Measurements from ENCODE around the gene HEYL.

Gene HEYL

DNA sequence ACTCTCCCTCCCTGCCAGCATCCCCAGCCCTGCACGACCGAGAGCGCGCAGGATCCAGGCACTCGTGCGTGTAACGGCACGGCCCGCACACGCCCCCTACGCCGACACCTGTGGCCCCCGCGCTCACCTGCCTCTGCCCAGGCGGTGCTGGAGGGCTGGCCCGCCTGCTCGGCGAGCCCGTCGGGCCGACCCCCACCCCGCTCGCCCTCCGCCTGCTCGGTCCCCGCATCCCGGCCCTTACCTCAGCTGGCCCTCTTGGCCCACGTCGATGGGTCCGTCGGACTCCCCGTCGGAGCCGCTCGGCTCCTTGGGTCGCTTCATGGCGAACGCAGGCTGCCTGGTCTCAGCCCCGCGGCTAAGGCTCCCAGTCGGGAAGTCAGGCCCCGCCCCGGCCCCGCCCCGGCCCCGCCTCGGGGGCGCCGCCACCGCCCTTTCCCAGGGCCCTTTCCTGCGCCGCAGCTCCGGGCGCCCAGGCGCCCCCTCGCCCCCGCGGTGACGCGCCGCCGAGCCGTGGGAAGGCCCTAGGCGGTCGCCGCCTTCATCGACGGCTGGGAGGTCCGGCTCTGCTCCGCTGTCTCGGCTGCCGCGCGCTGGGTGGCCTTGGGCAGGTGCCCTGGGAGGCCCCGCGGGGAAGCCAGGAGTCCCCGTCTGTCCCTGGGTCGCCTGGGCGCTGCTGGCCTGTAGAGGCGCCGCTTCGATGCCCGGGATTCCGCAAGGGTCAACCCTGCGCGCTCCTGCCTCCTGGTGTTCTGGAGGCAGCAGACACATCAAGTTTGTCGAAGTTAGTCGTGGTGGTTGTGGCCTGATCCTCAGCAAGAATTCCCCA is at the start of gene HEYL:
Gene HEYL (minus strand): TSS at position 339 of the 826 bp plus-strand sequence. CDS start 18 bp downstream, at position 321.
- no peak for FAIRE-seq

DNA sequence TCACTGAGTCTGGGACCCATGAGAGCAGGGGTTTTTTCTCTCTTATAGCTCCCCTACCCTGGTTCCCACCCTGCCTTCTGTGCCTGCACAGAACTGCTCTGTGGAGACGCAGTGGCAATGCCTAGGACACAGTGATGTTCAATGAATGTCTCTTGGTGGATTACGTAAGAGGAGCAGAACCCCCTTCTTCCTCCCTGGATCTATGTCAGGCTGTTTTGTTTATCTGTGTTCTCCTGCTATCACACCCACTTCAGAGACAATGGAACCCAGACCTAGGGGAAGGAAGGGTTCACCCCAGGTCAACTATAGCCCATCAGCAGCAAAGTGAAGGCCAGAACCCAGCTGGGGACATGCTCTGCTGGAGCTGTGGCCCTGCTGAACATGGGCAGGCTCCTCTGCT is 49.8 kb upstream of the HEYL start:
- no peak for FAIRE-seq

DNA sequence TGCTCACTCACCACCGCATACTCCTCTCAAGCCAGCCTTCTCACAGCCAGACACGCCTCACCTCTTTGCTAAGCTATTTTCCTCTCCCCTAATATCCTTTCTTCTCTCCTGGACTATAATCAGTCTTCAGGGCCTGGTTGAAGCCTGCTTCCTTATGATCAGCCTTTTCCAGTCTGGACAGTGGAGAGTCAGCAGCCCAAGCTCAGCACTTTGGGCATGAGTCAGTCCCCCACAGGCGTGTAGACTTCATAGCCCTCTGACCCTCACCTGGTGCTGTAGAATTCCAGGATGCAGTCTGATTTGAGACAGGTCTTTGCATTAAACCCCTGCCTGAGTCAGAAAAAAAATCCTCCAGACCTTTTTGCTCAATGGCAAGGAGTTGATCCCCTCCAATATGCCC is 49.3 kb upstream of the HEYL start:
- no peak for FAIRE-seq

DNA sequence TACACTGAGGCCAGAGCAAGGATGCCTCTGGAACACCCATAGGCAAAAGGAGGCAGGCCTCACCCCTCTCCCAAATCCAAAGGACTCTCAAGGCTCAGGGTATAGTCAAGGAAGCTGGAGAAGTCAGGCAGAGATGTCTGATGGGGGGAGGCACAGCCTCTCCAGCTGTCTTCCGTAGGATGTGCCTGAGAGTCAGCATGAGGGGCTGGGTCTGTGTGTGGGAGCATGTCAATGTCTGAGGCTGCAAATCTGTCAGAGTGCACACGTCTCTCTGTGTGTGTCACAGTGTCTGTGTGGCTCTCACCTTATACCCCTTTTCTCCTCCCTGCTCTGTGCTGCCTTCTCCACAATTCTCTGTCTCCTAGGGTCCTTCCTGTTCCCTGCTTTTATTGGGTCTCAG is 47.8 kb upstream of the HEYL start:
- FAIRE-seq: no peak

DNA sequence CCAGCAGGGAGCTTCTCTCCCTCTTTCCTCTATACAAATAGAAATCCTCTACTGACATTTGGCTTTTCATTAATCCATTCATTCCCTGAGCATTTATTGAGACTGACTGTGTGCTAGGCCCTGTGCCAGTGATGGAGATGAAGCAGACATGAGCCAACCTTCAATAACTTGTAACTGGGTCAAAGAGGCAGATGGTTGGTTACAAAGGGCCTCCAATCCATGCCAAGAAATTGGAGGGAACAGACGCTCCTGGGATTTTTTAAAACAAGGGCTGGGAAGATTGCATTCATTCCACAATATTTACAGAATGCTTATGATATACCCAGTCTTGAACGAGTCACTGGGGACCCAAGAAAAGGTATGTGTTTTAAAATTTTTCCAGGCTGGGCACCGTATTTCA is 45.6 kb upstream of the HEYL start:
- FAIRE-seq: no peak

DNA sequence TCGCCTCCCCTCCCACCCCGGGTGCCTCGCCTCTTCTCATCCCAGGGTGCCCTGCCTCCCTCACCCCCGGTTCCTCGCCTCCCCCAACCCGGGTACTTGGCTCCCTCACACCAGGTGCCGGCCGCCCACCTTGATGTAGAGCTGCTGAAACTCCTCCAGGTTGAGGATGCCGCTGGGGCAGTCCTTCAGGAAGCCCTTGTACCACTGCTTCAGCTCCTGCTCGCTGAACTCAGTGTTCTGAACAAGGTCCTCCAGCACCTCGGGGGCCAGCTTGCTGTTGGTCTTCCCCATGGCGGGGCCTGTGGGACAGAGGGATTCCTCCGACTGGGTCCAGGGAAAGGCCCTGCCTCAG is 44.8 kb upstream of the HEYL start:
- FAIRE-seq: no peak

DNA sequence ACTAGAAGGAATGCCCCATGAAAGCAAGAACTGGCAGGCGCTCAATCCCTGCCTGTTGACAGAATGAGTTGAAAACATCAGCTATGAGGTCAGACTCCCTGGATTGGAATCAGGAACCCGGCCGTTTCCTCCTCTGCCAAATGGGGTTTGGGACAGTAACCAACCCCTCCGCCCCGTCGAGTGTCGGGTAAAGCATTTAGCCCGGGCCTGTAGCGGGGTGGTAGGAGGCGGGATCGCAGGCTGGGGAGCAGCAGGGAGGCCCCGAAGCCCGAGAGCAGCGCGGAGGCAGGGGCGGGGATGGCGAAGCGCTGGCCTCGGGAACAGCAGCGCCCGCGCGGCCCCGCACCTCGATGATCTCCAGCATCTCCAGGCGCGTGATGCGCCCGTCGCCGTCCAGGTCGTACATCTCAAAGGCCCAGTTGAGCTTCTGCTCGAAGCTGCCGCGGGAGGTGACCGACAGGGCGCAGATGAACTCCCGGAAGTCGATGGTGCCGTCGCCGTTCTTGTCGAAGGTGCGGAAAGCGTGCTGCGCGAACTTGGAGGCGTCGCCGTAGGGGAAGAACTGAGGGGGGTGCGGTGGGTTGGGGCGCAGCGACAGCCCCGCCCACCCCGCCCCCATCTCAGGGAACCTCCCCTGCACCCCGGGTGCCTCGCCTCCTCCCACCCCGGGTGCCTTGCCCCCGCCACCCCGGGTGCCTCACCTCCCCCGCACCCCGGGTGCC is 44.3 kb upstream of the HEYL start:
- FAIRE-seq: no peak

DNA sequence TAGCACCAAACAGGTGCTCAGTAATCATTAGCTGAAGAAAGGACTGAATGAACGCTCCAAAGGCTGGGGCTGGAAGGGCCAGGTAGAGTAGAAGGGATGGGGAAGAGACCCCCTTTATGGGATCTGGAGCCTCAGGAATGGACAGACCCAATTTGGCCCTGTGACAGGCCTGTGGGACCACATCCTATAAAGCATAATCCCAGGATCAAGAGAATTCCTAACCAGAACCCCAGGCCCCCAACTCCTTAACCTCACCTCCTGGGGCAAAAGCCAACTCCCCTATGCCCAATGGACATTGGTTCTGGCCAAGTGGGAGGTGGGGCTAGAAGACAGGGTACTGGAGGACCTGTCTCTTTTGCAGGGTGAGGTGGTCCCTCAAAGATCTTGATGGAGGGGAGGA is 42.6 kb upstream of the HEYL start:
- no peak for FAIRE-seq

DNA sequence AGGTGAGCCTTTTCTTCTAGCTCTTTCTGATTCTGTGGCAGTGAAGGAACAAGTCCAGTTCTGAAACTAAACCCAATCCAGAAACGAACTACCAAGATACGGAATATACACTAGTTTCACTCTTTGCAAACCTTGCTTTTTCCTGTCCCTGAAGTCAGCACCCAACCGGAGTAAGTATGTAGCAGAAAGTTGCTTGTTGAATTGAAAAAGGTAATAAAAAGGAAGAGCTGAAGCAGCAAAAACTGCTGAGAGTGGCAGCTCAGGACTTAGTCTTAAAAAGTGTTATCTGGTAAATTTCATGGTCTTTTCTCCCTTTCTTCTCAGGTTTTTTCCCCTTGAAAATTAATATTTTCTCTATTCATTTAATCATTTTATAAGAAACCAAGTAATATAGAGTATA is 41.9 kb upstream of the HEYL start:
- FAIRE-seq: no peak

DNA sequence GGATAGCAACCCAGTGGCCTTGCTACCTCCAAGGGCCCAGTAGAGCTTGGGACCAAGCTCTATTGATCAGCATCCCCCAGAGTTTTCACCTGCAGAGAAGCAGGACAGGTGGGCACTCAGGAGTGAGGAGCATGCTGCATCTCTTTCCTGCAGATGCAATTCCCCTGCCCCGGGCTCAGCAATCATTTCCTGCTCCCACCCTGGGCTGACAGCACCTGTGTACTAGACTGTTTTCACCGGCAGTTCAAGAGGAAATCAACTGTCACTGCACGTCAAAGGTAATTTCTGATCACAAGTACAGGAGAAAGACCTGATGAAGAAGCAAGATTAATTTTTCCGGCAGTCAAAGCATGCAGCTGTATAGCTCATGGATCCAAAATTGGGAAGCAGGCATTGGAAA is 41.3 kb upstream of the HEYL start:
- FAIRE-seq: no peak

DNA sequence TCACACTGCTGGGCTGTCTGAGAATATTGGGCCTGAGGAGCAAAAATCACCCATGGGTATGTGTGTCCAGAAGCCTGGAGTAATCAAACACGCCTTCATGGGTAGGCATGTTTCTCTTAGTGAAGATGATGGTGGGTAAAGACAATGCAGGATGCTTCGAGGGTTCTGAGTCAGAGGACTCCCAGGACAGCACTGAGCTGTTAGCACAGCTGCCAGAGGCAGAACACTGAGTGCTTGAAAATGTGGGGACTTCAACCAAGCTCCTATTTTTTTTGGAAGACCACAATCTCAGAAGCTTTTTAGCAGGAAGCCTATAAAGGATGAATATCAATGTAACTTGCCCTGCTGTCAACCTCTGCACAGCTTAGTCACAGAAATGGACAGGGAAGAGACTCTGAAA is 40.4 kb upstream of the HEYL start:
- no peak for FAIRE-seq

DNA sequence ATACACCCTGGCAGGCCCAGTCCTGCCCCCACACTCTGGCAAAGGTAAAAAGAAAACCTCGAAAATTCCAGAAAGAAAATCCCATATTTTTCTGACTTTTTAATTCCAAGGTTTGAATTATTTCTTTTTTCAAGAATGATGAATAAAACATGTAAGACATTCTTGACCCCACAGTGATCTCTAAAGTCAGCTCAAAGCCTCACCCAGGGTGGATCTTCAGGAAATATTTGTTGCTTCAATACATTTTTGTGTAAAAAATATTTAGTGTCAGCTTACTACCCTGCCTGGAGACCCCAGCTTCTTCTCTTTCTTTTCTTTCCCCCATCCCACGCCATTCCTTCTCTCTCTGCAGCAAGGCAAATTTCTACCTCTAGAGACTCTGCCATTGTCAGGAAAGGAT is 39.4 kb upstream of the HEYL start:
- FAIRE-seq: no peak

DNA sequence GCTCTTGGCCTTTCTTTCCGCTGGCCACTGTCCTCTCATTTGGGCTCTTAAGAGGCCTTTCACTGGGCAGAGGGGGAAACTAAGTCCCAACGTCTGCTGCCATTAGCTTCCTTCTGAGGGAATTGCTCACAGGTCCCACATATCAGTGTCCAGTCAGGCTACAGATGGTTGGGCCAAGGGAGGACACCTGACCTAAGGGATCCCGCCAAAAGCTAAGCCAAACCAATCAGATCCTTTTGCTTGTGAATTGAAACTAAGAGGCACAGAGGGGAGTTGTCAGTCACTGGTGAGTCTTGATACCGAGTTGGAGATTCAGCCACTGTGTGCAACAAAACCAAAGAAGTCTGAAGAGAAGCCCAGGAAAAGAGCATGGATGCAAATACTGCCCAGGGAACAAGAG is 38.2 kb upstream of the HEYL start:
- no peak for FAIRE-seq

DNA sequence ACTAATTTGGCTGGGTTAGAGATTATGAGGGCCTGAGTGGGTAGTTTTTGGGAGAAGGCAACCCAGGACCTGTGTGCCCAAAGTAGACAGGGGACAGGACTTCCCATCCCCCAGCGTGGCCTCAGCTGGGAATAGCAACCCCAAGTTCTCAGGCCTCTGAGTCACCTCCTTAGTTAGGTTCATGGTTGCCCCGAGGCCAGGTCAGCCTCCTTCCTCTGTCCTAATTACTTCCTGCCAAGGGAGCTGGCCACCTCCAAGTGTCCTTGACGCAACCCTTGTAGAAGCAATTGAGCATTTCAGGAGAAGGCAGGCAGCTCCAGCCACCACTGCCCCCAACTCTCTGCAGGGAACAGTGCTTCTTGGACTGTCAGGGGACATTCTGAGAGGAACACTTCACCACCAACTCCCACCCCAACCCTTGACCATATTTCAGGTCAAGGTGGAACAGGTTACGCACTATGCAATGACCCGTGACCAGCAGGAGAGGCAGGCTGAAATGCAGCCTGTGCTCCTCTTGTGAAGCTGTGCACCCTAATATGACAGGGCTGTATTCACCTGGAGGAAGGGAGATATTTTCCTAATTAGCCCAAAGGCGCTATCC is 37.6 kb upstream of the HEYL start:
- FAIRE-seq: no peak

DNA sequence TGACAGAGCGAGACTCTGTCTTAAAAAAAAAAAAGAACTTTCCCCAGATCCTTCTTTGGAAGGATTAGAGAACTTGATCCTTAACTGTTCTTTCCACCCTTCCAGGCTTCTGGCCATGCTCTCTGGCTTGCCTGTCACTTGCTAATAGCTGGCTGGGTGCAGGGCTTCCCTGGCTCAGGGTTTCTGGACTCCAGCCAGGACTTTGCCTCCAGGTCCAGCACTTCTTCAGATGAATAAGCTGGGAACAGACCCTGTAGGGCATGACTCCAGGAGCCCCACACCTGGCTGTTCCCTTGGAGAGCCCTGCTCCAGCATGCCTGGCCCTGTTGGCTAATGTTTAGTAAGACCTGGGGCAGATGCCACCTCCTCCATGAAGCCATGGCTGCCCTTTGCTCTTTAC is 35.8 kb upstream of the HEYL start:
- no peak for FAIRE-seq

DNA sequence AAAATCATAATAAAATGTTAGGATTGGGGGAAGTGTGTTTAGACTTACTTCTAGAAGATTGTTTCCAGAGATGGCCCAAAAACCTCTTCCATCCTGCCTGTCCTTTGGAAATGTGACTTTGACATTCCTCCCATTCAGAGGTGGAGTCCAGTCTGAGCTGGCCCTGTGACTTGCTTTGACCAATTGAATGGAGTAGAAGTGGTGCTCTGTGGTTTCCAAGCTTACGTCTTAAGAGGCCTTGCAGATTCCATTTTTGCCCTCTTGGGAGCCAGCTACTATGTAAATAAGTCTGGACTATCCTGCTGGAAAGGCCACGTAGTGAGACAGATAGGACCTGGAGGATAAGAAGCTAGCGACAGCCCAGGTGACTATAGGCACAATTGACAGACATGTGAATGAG is 33.8 kb upstream of the HEYL start:
- no peak for FAIRE-seq

DNA sequence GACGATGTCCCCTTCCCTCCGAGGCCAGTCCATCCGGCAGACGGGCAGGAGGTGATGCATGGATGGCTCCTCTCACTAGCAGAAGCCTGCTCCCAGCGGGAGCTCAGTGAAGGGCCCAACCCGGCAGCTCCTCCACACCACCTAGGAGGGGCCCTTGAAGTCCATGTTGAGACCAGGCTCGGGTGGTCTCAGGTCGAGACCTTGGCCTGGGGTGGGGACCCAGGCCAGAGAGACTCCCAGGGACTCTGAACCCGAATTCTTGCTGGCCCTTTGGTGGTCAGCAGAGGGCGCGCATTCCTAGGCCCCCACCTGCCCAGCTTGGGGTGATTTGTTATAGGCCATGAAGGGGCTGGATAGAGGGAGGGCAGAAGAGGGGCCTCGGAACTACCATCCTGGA is 33.1 kb upstream of the HEYL start:
- no peak for FAIRE-seq

DNA sequence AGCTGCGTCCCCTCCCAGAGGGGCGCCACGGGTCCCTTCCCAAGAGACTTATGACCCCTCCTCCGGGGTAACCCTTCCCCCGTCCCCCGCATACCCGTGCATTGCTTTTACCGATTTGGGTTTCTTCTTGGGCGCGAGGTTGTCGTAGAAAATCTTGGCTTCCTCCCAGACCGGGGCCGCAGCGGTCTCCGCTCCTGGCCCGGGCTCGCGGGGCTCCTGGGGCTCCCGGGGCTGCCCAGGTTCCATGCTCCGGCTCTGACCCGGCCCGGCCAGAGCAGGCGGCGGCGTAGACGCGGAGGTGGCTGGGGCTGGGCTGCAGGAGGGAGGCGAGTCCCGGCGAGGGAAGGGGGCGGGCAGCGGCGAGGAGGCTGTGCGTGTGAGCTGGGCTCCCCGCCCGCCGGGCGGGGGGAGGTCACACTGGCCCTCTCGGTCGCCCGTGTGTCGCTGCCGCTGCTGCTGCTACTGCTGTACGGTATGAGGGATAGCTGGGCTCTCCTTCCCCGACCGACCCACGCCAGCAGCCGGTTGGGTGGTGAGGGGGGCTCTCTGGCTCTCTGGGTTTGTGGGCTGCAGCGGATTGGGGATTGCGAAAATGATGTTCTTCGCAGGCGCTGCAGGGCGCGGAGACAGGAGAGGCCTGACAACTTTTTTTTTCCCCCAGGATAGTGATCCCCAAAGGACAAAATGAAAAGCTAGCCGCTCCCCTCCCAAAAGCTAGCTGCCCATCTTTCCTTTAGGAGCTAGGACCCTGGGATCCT is 32.5 kb upstream of the HEYL start, which contains the start of gene NT5C1A:
Gene NT5C1A (minus strand): TSS at position 315 of the 758 bp plus-strand sequence. CDS start 69 bp downstream, at position 246.
- FAIRE-seq: no peak

DNA sequence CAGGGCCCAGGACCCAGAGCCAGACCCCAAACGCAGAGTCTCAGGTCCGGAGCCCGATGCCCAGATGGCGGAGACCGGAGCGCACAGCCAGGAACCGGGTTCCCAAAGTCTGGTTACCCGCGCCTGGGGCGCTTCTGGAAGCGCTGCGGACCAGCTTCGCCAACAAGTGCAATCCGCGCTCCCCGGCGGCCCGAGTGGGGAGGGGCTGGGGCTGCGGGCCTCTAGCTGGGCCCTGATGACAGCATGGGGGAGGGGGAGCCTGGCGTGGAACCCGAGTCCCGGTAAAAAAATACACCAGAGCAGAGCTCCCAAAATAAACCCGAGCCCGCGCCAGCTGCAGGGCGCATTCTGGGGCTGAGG is 32.0 kb upstream of the HEYL start:
- no peak for FAIRE-seq

DNA sequence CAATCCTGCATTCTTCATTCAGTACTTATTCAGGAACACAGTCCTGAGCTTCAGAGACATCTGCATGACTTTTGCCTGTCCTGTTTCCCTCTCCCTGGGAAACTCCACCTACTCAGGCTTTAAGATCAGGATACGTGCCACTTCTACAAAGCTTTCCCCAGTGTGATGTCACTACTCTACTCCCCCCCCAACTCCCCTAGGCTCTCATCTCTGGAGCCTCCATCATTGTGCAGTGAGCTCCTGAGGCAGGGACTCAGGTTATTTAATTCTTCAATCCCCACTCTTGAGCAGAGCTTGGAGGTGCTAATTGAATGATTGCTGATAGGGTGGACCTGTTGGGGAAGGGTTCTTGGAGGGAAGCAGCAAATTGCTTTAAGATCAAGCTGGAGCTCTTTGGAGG is 31.2 kb upstream of the HEYL start:
- FAIRE-seq: no peak

DNA sequence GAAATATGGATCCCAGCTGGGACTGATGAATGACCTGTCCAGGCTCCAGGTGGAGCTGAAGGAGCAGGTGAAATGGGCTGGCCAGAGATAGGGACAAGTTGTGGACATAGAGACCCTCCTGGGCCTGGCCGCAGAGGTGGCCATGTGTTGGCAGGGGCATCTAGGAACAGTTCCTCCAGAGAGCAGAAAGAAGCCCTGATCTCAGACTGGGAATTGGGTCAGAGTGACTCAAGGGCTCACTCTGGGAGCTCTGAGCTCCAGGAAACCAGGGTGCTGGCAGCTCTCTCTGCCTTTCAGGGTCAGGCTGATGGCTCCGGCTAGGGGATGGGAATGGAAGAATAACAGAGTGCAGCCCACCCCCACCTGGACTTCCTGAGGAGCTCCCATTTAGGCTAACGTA is 29.5 kb upstream of the HEYL start:
- no peak for FAIRE-seq

DNA sequence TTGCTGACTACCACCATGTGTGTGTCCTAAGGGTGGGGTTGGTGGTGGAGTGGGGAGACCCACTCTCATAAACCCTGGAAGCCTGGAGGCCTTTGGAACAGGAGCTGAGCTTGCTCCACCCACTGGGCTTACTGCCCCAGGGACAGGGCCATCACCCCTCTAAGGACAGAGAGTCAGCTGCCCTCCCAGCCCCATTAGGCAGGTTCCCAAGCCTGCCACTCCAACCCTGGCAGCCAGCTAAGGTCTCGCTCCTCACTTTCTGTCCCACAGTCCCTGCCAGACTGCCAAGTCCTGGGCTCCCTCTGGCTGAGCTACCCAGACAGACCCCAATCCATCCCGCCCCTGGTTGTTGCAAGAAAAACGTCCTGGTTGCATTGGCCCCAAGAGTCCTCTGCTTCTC is 28.7 kb upstream of the HEYL start:
- FAIRE-seq: no peak

DNA sequence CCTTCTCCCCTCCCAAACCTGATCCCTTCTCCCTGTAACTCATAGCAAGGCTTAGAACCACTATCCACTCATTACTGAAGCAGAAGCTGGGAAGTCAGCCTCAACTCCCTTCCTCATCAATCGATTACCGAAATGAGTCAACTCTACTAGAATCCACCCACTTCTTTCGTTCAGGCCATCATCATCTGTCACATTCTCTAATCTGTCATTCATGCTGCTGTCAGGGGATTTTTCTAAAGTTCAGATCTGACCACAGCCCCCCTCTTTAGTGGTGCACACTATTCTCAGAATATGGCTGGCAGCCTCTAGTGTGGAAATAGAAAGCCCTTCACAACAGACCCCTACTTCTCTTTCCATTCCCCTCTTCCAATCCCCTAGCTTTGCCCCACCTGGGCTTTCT is 27.3 kb upstream of the HEYL start:
- FAIRE-seq: no peak

DNA sequence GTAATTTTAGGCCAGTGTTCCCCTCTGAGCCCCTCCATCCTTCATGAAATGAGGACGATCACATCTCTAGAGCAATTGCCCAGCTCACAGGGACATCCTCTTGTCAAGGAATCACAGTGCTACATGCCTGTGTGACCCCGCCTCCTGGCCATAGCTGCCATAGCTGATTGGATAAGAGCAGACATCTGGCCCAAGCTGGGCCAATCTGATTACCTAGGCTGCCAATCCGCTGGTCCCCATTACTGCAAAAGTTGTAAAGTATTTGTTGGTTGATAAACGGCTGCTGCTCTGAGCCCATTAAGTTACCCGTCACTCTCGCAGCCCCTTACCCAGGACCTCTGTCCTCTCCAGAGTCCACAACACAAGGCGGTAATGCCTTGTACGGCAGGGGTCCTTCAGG is 24.1 kb upstream of the HEYL start:
- FAIRE-seq: no peak
